GM18861 (cell line): ENCODE data around the gene PPP2R1A.
"Not testable (repeated sequence)": the region's sequence is repeated elsewhere in the genome, so short reads cannot be mapped to it uniquely, and the experiment has no call there.

ENCODE experiments used
- ATAC-seq: cut with Tn5 transposase; IDR thresholded peaks from one replicate; pipeline ENCODE4 v1.9.1; 2021; ENCODE audit not compliant: unreplicated experiment

PPP2R1A gene

GRCh38 chr19:52200044-52200443 is 10.2 kb downstream of the PPP2R1A start:
- ATAC-seq = no peak

- ATAC-seq = not testable (repeated sequence)
Measured at GRCh38 chr19:52200755-52201391, 11.0 kb downstream of the PPP2R1A start.

- no peak for ATAC-seq
Measured at GRCh38 chr19:52206481-52206880, 16.6 kb downstream of the PPP2R1A start.

GRCh38 chr19:52211203-52211602 is 21.4 kb downstream of the PPP2R1A start:
- no peak for ATAC-seq

GRCh38 chr19:52211926-52212571 is 22.2 kb downstream of the PPP2R1A start:
- no peak for ATAC-seq

- no peak for ATAC-seq
Measured at GRCh38 chr19:52212572-52213255, 22.9 kb downstream of the PPP2R1A start.

GRCh38 chr19:52214241-52214640 is 24.4 kb downstream of the PPP2R1A start:
- ATAC-seq = no peak

- no peak for ATAC-seq
Measured at GRCh38 chr19:52216401-52216800, 26.5 kb downstream of the PPP2R1A start.

- no peak for ATAC-seq
Measured at GRCh38 chr19:52217576-52217975, 27.7 kb downstream of the PPP2R1A start.

- ATAC-seq = no peak
Measured at GRCh38 chr19:52219611-52220010, 29.8 kb downstream of the PPP2R1A start.

- ATAC-seq = no peak
Measured at GRCh38 chr19:52221031-52221430, 31.2 kb downstream of the PPP2R1A start.

GRCh38 chr19:52221831-52222375 is 32.1 kb downstream of the PPP2R1A start:
- no peak for ATAC-seq

GRCh38 chr19:52224211-52224610 is 34.4 kb downstream of the PPP2R1A start:
- no peak for ATAC-seq

- no peak for ATAC-seq
Measured at GRCh38 chr19:52226652-52227051, 36.8 kb downstream of the PPP2R1A start.

GRCh38 chr19:52227196-52227940 is 37.5 kb downstream of the PPP2R1A start:
- ATAC-seq = no peak

GRCh38 chr19:52227980-52228379 is 38.1 kb downstream of the PPP2R1A start:
- no peak for ATAC-seq

- ATAC-seq = no peak
Measured at GRCh38 chr19:52229524-52229923, 39.7 kb downstream of the PPP2R1A start.

GRCh38 chr19:52230685-52231084 is 40.8 kb downstream of the PPP2R1A start:
- no peak for ATAC-seq

- ATAC-seq = no peak
Measured at GRCh38 chr19:52231154-52231910, 41.5 kb downstream of the PPP2R1A start.

- ATAC-seq = no peak
Measured at GRCh38 chr19:52234406-52234805, 44.6 kb downstream of the PPP2R1A start.

GRCh38 chr19:52237197-52237596 is 47.3 kb downstream of the PPP2R1A start:
- ATAC-seq = no peak
